ENCODE results near the gene CNTN2.

The CNTN2 gene

DNA sequence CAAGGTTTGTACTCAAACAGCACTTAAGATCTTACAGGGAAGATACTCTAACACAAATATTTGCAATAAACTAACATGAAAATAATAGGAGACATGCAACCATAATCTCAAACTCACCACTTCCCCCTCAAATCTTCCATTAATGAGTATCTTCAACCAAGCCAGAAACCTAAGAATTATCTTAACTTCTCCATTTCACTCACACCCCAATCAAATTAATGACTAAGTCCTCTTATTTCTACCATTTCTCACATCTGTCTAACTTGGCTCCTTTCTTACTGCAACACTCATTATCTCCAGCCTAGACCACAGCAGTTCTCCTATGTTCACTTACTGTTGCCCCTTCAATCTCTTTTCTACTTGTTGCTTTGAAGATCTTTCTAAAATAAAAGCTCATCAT, 68.3 kb downstream of the CNTN2 start:
- DNase-seq (ENCODE audit: low spot score), result no peak
- in situ Hi-C loops (cut with MboI; ENCODE audit: low pct_unique_long_range_greater_than_20kb, low sequenced_read_pairs, unreplicated experiment), result no loop called here
- TF ChIP-seq, protein P1, sequence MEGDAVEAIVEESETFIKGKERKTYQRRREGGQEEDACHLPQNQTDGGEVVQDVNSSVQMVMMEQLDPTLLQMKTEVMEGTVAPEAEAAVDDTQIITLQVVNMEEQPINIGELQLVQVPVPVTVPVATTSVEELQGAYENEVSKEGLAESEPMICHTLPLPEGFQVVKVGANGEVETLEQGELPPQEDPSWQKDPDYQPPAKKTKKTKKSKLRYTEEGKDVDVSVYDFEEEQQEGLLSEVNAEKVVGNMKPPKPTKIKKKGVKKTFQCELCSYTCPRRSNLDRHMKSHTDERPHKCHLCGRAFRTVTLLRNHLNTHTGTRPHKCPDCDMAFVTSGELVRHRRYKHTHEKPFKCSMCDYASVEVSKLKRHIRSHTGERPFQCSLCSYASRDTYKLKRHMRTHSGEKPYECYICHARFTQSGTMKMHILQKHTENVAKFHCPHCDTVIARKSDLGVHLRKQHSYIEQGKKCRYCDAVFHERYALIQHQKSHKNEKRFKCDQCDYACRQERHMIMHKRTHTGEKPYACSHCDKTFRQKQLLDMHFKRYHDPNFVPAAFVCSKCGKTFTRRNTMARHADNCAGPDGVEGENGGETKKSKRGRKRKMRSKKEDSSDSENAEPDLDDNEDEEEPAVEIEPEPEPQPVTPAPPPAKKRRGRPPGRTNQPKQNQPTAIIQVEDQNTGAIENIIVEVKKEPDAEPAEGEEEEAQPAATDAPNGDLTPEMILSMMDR (IDR thresholded peaks at IDR 0.05; ENCODE audit: extremely low read depth, insufficient read depth, missing control alignments), result no peak

GRCh38 chr1:205118752-205119151, 75.7 kb downstream of the CNTN2 start:
- TF ChIP-seq, protein P1 (IDR thresholded peaks at IDR 0.05; ENCODE audit: extremely low read depth, insufficient read depth, missing control alignments), result no peak
- in situ Hi-C loops (cut with MboI; ENCODE audit: low pct_unique_long_range_greater_than_20kb, low sequenced_read_pairs, unreplicated experiment), result no loop called here
- no peak for DNase-seq (ENCODE audit: low spot score)

GRCh38 chr1:205121660-205122488, 78.9 kb downstream of the CNTN2 start, which contains the start of gene RBBP5:
Gene RBBP5, minus strand, starts transcription at chr1:205121978. Its CDS starts 105 bp downstream, at chr1:205121873.
- peak; percentile 83 for DNase-seq (ENCODE audit: low spot score)
- TF ChIP-seq, protein P1 (IDR thresholded peaks at IDR 0.05; ENCODE audit: extremely low read depth, insufficient read depth, missing control alignments), result peak; percentile 70
- in situ Hi-C loops (cut with MboI; ENCODE audit: low pct_unique_long_range_greater_than_20kb, low sequenced_read_pairs, unreplicated experiment), result no loop called here

GRCh38 chr1:205122489-205122882, 79.5 kb downstream of the CNTN2 start:
- in situ Hi-C loops (cut with MboI; ENCODE audit: low pct_unique_long_range_greater_than_20kb, low sequenced_read_pairs, unreplicated experiment), result no loop called here
- no peak for DNase-seq (ENCODE audit: low spot score)

DNA sequence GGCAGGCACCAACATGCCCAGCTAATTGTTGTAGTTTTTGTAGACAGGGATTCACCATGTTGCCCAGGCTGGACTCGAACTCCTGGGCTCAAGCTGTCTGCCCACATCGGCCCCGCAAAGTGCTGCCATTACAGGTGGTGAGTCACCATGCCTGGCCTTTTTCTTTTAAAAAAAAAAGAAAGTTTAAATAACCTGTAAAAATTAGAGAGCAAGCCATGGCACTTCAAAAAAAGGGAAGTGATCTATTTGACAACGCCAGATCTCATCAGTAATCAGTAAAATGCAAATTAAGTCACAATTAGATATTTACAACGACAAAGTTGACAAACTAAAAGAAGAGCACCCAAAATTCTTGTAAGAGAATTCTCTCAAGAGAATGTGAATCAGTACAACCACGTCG, 81.7 kb downstream of the CNTN2 start:
- DNase-seq (ENCODE audit: low spot score), result no peak
- TF ChIP-seq, protein P1 (IDR thresholded peaks at IDR 0.05; ENCODE audit: extremely low read depth, insufficient read depth, missing control alignments), result no peak
- in situ Hi-C loops (cut with MboI; ENCODE audit: low pct_unique_long_range_greater_than_20kb, low sequenced_read_pairs, unreplicated experiment), result loop anchor here (25.0 kb wide), 1 partner anchor 137 kb away; no protein-coding TSS in a partner anchor

More at GRCh38 chr1:205122489-205122882, 79.5 kb downstream of the CNTN2 start:
- TF ChIP-seq, protein P1 (IDR thresholded peaks at IDR 0.05; ENCODE audit: extremely low read depth, insufficient read depth, missing control alignments), result no peak

GRCh38 chr1:205127646-205128045, 84.6 kb downstream of the CNTN2 start:
- DNase-seq (ENCODE audit: low spot score), result no peak
- TF ChIP-seq, protein P1 (IDR thresholded peaks at IDR 0.05; ENCODE audit: extremely low read depth, insufficient read depth, missing control alignments), result no peak
- in situ Hi-C loops (cut with MboI; ENCODE audit: low pct_unique_long_range_greater_than_20kb, low sequenced_read_pairs, unreplicated experiment), result loop anchor here (25.0 kb wide), 1 partner anchor 140 kb away; no protein-coding TSS in a partner anchor

All from GM13977 (cell line).